WTC11 (cell line): ENCODE measurements around the gene MED27. TPM values are rescaled to one million over a fixed set of nuclear protein-coding genes. Genes with fewer than 3 reads are reported as not detected.
A peak's percentile ranks its signal among the peaks of the same experiment; 100 is the strongest.

Experiments used
- ATAC-seq: fragments of 200-7000 bp; cut with Tn5 transposase; 2 replicates; pipeline ENCODE4 v1.10.0; 2021; ENCODE audit warnings: mild to moderate bottlenecking, moderate library complexity
- CTCF ChIA-PET: fragments of 300-600 bp; sonication (Branson Sonifier 250); formaldehyde crosslinking; loops from one replicate; lab custom pipeline; 2021; ENCODE audit warnings: antibody characterized with exemption; lab: Charles Lee
- POLR2A ChIA-PET: fragments of 350-600 bp; sonication (Branson Sonifier 250); formaldehyde crosslinking; loops from one replicate; lab custom pipeline; 2021; ENCODE audit warnings: antibody characterized with exemption; lab: Charles Lee
- DNase-seq: peaks from one replicate; pipeline ENCODE4 v3.0.0; 2021; ENCODE audit warnings: low spot score
- H3K27ac Mint-ChIP-seq: 2 replicates; pipeline ENCODE4 v1.8.0; 2021; ENCODE audit warnings: mixed read lengths
- H3K27me3 Mint-ChIP-seq: 2 replicates; pipeline ENCODE4 v1.8.0; 2021; ENCODE audit warnings: low read depth, mild to moderate bottlenecking, moderate library complexity, mixed read lengths
- H3K36me3 Mint-ChIP-seq: 2 replicates; pipeline ENCODE4 v1.8.0; 2021; ENCODE audit warnings: mixed read lengths
- H3K4me1 Mint-ChIP-seq: 2 replicates; pipeline ENCODE4 v1.8.0; 2022; ENCODE audit warnings: mixed read lengths
- H3K4me3 Mint-ChIP-seq: 2 replicates; pipeline ENCODE4 v1.8.0; 2021; ENCODE audit warnings: mild to moderate bottlenecking, moderate library complexity, mixed read lengths
- H3K9me3 Mint-ChIP-seq: 2 replicates; pipeline ENCODE4 v1.8.0; 2021; ENCODE audit warnings: mixed read lengths
- CREM ChIP-seq: sonication (generic); formaldehyde crosslinking; IDR thresholded peaks from 2 replicates; pipeline ENCODE4 v1.8.1; 2022; ENCODE audit warnings: mild to moderate bottlenecking, missing genetic modification reagents, moderate library complexity
- EMX1 ChIP-seq: fragments of 250-450 bp; sonication (Bioruptor Pico); IDR thresholded peaks from 2 replicates; pipeline ENCODE4 v1.8.0; 2021; ENCODE audit warnings: mild to moderate bottlenecking
- FOXJ3 ChIP-seq: sonication (generic); formaldehyde crosslinking; IDR thresholded peaks from 2 replicates; pipeline ENCODE4 v1.9.0; 2021; ENCODE audit warnings: missing genetic modification reagents, mild to moderate bottlenecking, borderline replicate concordance
- FOXP1 ChIP-seq: sonication (generic); formaldehyde crosslinking; IDR thresholded peaks from 2 replicates; pipeline ENCODE4 v1.8.0; 2022; ENCODE audit warnings: missing genetic modification reagents, mild to moderate bottlenecking, moderate library complexity, borderline replicate concordance
- GTF2I ChIP-seq: fragments of 250-450 bp; sonication (Bioruptor Pico); conservative IDR thresholded peaks from 2 replicates; pipeline ENCODE4 v1.4.0; 2021; ENCODE audit warnings: mild to moderate bottlenecking
- HMGA2 ChIP-seq: fragments of 250-450 bp; sonication (Bioruptor Pico); IDR thresholded peaks from 2 replicates; pipeline ENCODE4 v1.4.0; 2021; ENCODE audit warnings: mild to moderate bottlenecking, moderate library complexity
- JUN ChIP-seq: sonication (generic); formaldehyde crosslinking; IDR thresholded peaks from 2 replicates; pipeline ENCODE4 v1.8.0; 2023; ENCODE audit warnings: mild to moderate bottlenecking, missing genetic modification reagents
- KAT7 ChIP-seq: sonication (generic); formaldehyde crosslinking; IDR thresholded peaks from 2 replicates; pipeline ENCODE4 v1.8.1; 2023; ENCODE audit warnings: missing genetic modification reagents, mild to moderate bottlenecking, borderline replicate concordance
- MYBL2 ChIP-seq: sonication (generic); formaldehyde crosslinking; IDR thresholded peaks from 2 replicates; pipeline ENCODE4 v1.8.1; 2023; ENCODE audit warnings: mild to moderate bottlenecking, moderate library complexity, missing genetic modification reagents
- NFYB ChIP-seq: sonication (generic); formaldehyde crosslinking; conservative IDR thresholded peaks from 2 replicates; pipeline ENCODE4 v1.8.0; 2022; ENCODE audit warnings: low read depth, missing genetic modification reagents
- PRRX2 ChIP-seq: fragments of 250-450 bp; sonication (Bioruptor Pico); IDR thresholded peaks from 2 replicates; pipeline ENCODE4 v1.8.0; 2021; ENCODE audit warnings: mild to moderate bottlenecking
- RORB ChIP-seq: fragments of 250-450 bp; sonication (Bioruptor Pico); IDR thresholded peaks from 2 replicates; pipeline ENCODE4 v1.9.0; 2021; ENCODE audit warnings: mild to moderate bottlenecking
- SP1 ChIP-seq: sonication (generic); formaldehyde crosslinking; conservative IDR thresholded peaks from 2 replicates; pipeline ENCODE4 v1.8.1; 2022; ENCODE audit warnings: missing genetic modification reagents
- TCF7 ChIP-seq: sonication (generic); formaldehyde crosslinking; IDR thresholded peaks from 2 replicates; pipeline ENCODE4 v1.8.0; 2022; ENCODE audit warnings: mild to moderate bottlenecking, low read depth, missing genetic modification reagents, moderate library complexity
- ZNF138 ChIP-seq: sonication (generic); formaldehyde crosslinking; conservative IDR thresholded peaks from 2 replicates; pipeline ENCODE4 v1.8.1; 2022; ENCODE audit warnings: mild to moderate bottlenecking, moderate library complexity, missing genetic modification reagents
- ZNF425 ChIP-seq: fragments of 250-450 bp; sonication (Bioruptor Pico); conservative IDR thresholded peaks from 2 replicates; pipeline ENCODE4 v1.9.0; 2021; ENCODE audit warnings: mild to moderate bottlenecking
- ZNF671 ChIP-seq: fragments of 250-450 bp; sonication (Bioruptor Pico); IDR thresholded peaks from 2 replicates; pipeline ENCODE4 v1.8.0; 2021; ENCODE audit warnings: mild to moderate bottlenecking
- total RNA-seq: library from RNA; stranded (reverse); gene quantifications from 3 replicates; pipeline ENCODE4 v1.2.3, GENCODE V29; 2021
- TF ChIP-seq, protein P1 (sequence below): sonication (generic); formaldehyde crosslinking; IDR thresholded peaks from 2 replicates; pipeline ENCODE4 v1.8.1; 2022; ENCODE audit warnings: mild to moderate bottlenecking, moderate library complexity, missing genetic modification reagents
- TF ChIP-seq, protein P2 (sequence below): sonication (generic); formaldehyde crosslinking; IDR thresholded peaks from 2 replicates; pipeline ENCODE4 v1.8.0; 2022; ENCODE audit warnings: mild to moderate bottlenecking, missing genetic modification reagents
- TF ChIP-seq, protein P3 (sequence below): sonication (generic); formaldehyde crosslinking; IDR thresholded peaks from 2 replicates; pipeline ENCODE4 v1.8.1; 2022; ENCODE audit warnings: mild to moderate bottlenecking, missing genetic modification reagents, moderate library complexity, borderline replicate concordance

MED27 gene
- total RNA-seq, 1 experiment from 2014 or later: 27.9 TPM

DNA sequence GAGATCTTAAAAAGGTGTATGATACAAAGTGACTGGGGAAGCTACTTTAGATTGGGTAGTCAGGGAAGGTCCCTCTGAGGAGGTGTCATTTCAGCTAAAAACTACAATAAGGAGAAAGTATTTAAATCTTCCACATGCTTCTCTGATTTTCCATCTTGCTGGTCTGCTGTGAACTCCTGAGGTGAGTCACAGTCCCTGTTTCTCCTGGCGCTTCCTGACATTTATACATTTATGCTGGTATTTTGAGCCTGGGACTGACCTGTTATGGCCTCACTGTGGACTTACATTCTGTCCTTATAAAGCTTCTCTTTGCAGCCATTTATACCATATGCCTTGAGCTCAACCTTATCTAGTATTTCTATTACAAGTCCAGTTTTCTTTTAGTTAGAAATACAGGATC, 95.1 kb downstream of the MED27 start:
- no peak overlapping the region for H3K27ac Mint-ChIP-seq
- H3K27me3 Mint-ChIP-seq: no peaks in the 10 kb centered on the region
- CTCF ChIA-PET: no interaction called here
- no peaks in the 10 kb centered on the region for H3K36me3 Mint-ChIP-seq
- H3K9me3 Mint-ChIP-seq: no peaks in the 10 kb centered on the region
- no peak overlapping the region for H3K4me3 Mint-ChIP-seq
- POLR2A ChIA-PET: no interaction called here
- TF ChIP-seq MYBL2 (CRISPR knock-in tag): no peak
- no peak for TF ChIP-seq JUN (CRISPR knock-in tag)
- TF ChIP-seq ZNF671 (CRISPR knock-in tag): no peak
- TF ChIP-seq NFYB (CRISPR knock-in tag): no peak
- TF ChIP-seq HMGA2 (CRISPR knock-in tag): no peak
- no peak for TF ChIP-seq EMX1 (CRISPR knock-in tag)
- no peak for TF ChIP-seq FOXP1
- H3K4me1 Mint-ChIP-seq: peaks cover 33% of the 10 kb centered on the region
- DNase-seq (no peak), ATAC-seq (no peak)

DNA sequence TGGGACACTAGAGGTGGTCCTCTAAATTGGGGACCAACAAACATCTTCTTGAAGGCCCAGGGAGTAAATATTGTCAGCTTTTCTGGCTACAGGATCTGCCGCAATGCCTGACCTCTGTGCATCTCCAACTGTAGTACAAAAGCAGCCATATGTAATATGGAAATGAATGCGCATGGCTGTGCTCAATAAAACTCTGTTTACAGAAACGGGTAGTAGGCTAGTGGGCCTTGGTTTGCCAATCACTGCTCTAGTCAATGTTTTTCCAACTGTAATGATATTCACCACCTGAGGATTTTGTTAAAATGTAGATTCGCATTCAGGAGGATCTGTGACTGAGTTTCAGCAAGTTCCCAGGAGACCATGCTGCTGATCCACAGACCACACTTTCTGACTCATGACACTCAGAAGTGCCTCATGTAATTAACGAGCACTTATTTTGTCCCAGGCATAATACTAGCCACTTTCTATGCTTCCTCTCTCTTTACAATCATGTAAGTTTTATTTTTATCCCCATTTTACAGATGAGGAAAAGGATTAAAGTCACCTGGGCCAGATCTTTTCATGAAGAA, 96.9 kb downstream of the MED27 start:
- TF ChIP-seq RORB (CRISPR knock-in tag) (no peak), PRRX2 (CRISPR knock-in tag) (no peak), ZNF138 (CRISPR knock-in tag) (no peak), KAT7 (CRISPR knock-in tag) (no peak), FOXJ3 (CRISPR knock-in tag) (no peak), SP1 (CRISPR knock-in tag) (no peak), GTF2I (no peak), ZNF425 (no peak), ZNF671 (CRISPR knock-in tag) (no peak), TCF7 (CRISPR knock-in tag) (no peak), CREM (CRISPR knock-in tag) (no peak)
- TF ChIP-seq, protein P1, sequence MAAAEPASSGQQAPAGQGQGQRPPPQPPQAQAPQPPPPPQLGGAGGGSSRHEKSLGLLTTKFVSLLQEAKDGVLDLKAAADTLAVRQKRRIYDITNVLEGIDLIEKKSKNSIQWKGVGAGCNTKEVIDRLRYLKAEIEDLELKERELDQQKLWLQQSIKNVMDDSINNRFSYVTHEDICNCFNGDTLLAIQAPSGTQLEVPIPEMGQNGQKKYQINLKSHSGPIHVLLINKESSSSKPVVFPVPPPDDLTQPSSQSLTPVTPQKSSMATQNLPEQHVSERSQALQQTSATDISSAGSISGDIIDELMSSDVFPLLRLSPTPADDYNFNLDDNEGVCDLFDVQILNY (CRISPR knock-in tag): no peak
- TF ChIP-seq, protein P2, sequence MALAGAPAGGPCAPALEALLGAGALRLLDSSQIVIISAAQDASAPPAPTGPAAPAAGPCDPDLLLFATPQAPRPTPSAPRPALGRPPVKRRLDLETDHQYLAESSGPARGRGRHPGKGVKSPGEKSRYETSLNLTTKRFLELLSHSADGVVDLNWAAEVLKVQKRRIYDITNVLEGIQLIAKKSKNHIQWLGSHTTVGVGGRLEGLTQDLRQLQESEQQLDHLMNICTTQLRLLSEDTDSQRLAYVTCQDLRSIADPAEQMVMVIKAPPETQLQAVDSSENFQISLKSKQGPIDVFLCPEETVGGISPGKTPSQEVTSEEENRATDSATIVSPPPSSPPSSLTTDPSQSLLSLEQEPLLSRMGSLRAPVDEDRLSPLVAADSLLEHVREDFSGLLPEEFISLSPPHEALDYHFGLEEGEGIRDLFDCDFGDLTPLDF (CRISPR knock-in tag): no peak
- TF ChIP-seq, protein P3, sequence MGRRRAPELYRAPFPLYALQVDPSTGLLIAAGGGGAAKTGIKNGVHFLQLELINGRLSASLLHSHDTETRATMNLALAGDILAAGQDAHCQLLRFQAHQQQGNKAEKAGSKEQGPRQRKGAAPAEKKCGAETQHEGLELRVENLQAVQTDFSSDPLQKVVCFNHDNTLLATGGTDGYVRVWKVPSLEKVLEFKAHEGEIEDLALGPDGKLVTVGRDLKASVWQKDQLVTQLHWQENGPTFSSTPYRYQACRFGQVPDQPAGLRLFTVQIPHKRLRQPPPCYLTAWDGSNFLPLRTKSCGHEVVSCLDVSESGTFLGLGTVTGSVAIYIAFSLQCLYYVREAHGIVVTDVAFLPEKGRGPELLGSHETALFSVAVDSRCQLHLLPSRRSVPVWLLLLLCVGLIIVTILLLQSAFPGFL (CRISPR knock-in tag): no peak
- no peak for ATAC-seq

More for the DNA sequence above, 96.9 kb downstream of the MED27 start:
- DNase-seq: no peak
- ChIA-PET POLR2A (no interaction called here), CTCF (interaction anchor here (1.3 kb wide), 1 partner anchor 29 kb away, joined by 3 read pairs; no protein-coding TSS in a partner anchor)
- Mint-ChIP-seq H3K4me3 (no peak overlapping the region), H3K27ac (peak overlapping the region; percentile 14; the same call in 1 of the 2 replicates), H3K9me3 (no peaks in the 10 kb centered on the region), H3K27me3 (no peaks in the 10 kb centered on the region), H3K36me3 (no peaks in the 10 kb centered on the region), H3K4me1 (peaks cover 32% of the 10 kb centered on the region)
